GM21526 (cell line): ENCODE data around the gene ZDHHC4.

ENCODE experiments used
- ATAC-seq: cut with Tn5 transposase; IDR thresholded peaks from one replicate; pipeline ENCODE4 v1.9.1; 2021; ENCODE audit warnings: moderate library complexity; ENCODE audit not compliant: unreplicated experiment, low FRiP score

The ZDHHC4 gene

GRCh38 chr7:6604458-6604857, 27.2 kb downstream of the ZDHHC4 start:
- ATAC-seq, result no peak

- no peak for ATAC-seq
These were observed 29.8 kb downstream of the ZDHHC4 start for GRCh38 chr7:6606866-6607583.

GRCh38 chr7:6607651-6608051, 30.4 kb downstream of the ZDHHC4 start:
- no peak for ATAC-seq

- ATAC-seq, result no peak
These were observed 30.8 kb downstream of the ZDHHC4 start for GRCh38 chr7:6608081-6608480.

- no peak for ATAC-seq
These were observed 31.5 kb downstream of the ZDHHC4 start for GRCh38 chr7:6608794-6609193.

- no peak for ATAC-seq
These were observed 35.6 kb downstream of the ZDHHC4 start for GRCh38 chr7:6612819-6613218.

- ATAC-seq, result no peak
These were observed 36.5 kb downstream of the ZDHHC4 start for GRCh38 chr7:6613706-6614105.

GRCh38 chr7:6614953-6615722, 37.9 kb downstream of the ZDHHC4 start, which contains the start of gene ZNF853:
Gene ZNF853 (plus strand): TSS chr7:6615610. CDS start chr7:6616175, 565 bp downstream.
- no peak for ATAC-seq

GRCh38 chr7:6615723-6616555, 38.7 kb downstream of the ZDHHC4 start:
- ATAC-seq, result no peak

GRCh38 chr7:6616854-6617643, 39.8 kb downstream of the ZDHHC4 start:
- no peak for ATAC-seq

GRCh38 chr7:6618621-6619020, 41.4 kb downstream of the ZDHHC4 start:
- no peak for ATAC-seq

- ATAC-seq, result no peak
These were observed 42.7 kb downstream of the ZDHHC4 start for GRCh38 chr7:6619961-6620360.

GRCh38 chr7:6621195-6622133, 44.2 kb downstream of the ZDHHC4 start:
- no peak for ATAC-seq

- ATAC-seq, result no peak
These were observed 45.0 kb downstream of the ZDHHC4 start for GRCh38 chr7:6622134-6622710.

GRCh38 chr7:6623589-6624245, 46.5 kb downstream of the ZDHHC4 start:
- ATAC-seq, result no peak

GRCh38 chr7:6624246-6624611, 47.0 kb downstream of the ZDHHC4 start:
- no peak for ATAC-seq

- ATAC-seq, result no peak
These were observed 50.8 kb downstream of the ZDHHC4 start for GRCh38 chr7:6628045-6628444.
